IPS-NIHi7 (cell line): ENCODE data around the gene MLC1.

ENCODE experiments used
- DNase-seq: peaks from one replicate; pipeline ENCODE4 v3.0.0; 2012; ENCODE audit warnings: mixed read lengths; ENCODE audit errors: extremely low spot score

Gene MLC1

DNA sequence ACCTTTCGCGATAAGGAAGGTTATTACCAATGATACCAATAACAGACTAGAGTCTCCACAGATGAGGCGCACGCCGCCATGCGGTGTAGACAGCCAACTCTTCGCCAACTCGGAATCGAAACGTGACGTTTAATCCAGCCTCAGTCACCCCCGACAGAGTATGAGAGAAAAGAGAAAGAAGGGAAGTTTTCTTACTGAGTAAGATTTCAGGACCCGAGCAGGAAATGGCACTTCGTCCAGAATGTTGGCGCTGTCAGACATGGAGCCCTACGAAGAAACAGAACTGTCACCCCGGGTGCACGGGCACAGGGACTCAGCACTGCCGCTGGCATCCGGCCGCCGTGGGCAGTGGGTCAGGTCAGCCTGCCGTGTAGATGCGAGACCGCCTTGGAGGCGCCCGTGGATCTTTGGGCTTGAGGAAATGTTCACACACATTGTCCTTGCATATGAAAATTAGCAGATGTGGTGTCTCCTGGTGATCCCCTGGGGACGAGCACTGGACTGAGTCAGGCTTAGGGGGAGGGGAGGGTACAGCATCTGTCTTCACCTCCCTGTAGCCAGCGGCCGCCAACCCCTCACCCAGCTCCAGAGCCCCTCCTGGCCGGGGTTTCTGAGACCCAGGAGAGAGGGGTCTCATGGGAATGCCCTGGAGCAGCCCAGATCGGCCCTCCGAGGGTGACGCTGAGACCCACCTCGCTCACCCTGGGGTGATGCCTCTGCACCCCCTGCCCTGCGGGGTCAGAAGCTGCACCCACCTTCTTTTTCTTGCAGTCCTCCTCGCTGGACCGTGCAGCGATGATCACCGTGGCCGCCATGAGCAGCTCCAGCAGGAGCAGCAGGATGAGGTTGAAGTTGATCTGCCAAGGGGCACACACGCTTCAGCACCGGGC, 8.3 kb downstream of the MLC1 start:
- no peak for DNase-seq

DNA sequence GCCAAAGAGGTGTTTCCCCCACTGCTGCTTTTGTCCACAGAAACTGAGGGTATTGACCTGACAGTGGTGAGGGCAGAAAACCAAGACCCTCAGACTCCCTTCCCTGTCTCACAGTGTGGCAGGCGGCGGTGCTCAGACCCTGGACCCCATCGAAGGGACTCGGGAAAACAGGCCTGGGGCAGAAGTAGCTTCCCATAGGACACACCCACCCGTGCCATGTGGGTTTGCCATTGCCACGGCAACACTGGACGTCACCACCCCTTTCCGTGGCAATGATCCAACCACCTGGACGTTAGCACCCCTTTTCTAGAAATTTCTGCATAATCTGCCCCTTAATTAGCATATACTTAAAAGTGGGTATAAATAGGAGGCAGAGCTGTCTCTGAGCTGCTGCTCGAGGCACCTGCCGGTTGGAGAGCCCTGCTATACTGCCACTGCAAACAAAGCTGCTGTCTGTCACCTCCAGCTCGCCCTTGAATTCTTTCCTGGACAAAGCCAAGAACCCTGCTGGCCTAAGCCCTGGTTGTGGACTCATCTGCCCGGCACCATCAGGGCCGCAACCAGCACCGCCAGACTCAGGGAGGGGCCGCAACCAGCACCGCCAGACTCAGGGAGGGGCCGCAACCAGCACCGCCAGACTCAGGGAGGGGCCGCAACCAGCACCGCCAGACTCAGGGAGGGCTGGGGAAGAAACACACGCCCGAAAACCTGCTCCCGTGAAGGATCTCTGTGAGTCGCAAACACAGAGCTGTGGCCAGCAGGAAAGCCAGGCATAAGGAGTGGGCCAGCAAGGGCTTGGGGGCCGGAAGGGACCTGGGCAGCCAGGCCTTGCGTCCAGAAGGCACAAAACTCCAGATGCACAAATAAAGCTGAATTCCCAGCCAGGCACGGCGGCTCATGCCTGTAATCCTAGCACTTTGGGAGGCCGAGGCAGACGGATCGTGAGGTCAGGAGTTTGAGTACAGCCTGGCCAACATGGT, 10.4 kb downstream of the MLC1 start:
- peak; percentile 25 for DNase-seq

DNA sequence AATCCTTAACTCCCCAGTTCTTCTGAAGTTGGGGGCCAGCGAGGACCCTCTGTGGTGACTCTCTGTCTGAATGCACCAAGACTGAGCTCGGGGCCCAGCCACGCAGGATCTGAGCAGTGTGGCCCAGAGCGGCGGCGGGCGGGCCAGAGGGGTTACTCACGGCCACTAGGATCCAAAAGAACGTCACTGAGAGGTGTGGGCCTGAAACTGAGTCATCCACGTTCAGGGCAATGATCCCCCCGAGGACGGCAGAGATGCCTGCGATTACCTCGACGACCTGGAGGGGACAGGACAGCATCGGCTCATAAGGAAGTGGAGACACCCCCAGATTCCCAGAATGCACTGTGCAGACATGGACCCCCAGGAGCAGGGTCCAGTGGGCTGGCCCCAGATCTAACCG, 11.2 kb downstream of the MLC1 start:
- peak; percentile 53 for DNase-seq

DNA sequence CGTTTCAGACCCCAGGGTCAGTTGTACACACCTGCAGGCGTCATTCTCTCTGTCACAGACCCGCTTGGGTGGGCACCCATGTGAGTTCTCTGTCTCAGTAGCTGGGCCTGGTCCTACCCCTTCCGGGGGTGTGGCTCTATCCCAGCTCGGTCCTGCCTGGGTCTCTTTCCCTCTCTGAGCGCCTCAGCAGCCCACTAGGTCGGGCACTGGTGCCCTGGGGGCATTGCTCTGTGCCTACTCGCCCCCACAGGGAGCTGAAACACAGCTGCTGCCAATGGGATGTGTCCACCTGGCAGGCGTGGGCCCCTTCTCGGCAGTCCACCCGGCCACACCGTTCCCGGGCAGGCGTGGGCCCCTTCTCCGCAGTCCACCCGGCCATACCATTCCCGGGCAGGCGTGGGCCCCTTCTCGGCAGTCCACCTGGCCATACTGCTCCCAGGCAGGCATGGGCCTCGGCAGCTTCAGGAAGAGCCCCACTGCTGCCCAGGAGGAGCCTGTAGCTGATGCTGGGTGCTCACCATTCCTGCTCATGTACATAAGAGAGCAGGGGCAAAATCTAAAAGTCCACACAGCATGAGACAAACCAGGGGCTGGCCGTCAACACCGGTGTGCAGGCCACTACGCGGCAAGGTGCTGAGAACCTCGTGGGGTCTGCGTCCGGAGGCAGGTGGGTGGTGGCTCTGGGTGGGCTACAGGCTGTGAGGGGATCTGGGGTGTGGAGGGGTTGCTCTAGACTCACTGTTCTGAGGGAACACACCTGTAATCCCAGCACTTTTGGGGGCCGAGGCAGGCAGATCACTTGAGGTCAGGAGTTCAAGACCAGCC, 12.3 kb downstream of the MLC1 start:
- no peak for DNase-seq

DNA sequence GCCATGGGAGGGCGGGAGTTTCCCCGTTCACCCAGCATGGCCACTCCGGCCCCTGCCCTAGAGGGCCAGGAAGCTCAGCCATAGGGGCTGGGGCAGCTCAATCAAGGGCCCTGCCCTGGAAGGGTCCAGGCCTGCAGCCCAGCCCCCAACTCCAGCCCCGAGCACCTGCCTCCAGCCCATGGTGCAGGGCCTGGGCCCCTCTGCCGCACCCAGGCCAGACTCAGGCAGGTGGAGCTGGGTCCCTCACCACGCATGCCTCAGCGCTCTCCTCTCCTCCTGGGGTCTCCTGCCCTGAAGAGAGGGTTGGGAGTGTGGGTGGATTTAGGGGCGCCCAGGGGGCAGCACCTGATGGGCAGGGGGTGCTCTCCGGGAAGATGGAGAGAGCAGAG, 13.1 kb downstream of the MLC1 start:
- no peak for DNase-seq

DNA sequence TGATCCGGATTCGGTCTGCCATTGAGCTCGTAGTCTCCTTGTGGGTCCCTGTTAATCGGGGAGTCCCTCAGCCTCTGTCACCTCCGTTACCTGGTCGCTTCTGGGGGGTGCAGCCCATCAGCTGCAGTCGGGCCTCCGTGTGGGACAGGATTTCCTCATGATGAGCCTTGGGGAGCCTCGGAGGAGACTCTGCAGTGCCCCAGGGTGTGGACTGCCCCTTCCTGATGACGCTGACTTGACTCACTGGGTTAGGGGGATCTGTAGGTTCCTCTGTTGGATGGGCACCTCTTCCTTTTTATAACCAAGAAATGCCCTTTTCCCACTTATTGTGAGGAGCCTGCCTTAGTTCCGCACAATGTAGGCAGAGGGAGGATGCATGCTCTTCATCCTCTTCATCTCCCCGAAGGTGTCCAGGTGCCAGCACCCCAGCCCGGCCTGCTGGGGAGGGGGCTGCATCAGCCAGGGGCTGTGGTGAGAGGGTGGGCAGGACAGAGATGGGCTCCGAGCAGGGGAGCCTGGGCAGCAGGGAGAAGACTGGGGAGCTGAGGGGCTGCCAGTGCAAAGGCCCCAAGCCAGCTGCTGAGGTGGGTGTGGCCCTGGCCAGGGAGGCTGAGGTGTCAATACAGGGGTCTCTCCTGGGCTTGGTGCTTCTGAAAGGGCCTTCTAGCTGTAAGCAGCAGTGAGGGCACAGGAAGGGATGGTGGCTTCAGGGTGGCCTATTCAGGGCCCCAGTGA, 13.6 kb downstream of the MLC1 start:
- DNase-seq, result no peak

DNA sequence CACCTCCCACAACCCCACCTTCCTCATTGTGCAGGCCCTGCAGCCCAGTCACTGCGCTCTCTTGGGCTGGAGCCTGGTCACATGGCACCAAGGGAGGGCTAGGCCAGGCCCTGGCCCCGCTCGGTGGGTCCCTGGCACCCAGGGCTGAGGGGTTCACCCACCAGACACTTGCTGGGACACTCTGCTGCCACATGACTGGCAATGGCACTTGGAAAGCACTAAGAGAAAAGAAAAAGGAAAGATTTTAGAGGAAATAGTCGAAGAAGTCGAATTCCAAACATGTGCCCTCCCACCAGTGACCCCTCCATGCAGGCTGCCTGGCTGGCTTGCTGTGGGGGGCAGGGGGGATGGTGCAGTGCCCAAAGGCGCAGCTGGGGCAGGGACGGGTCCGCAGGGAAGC, 14.9 kb downstream of the MLC1 start:
- no peak for DNase-seq

DNA sequence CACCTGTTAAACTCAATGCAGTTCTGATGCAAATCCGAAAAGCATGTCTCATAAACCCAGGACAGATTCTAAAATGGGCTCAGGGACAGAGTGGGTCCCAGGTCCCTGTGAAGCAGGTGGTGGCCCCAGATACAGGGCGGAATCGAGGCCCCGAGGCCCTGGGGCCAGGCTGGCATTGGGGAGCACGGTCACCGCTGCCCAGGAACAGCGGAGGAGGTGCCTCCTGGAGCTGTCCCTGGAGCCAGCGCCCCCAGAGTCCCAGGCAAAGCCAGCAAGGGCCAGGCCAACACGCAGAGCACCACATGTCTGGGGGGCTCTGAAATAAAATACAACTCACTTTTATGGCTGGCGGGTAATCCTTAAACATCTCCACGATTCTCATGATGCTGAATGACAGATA, 17.1 kb downstream of the MLC1 start:
- no peak for DNase-seq

DNA sequence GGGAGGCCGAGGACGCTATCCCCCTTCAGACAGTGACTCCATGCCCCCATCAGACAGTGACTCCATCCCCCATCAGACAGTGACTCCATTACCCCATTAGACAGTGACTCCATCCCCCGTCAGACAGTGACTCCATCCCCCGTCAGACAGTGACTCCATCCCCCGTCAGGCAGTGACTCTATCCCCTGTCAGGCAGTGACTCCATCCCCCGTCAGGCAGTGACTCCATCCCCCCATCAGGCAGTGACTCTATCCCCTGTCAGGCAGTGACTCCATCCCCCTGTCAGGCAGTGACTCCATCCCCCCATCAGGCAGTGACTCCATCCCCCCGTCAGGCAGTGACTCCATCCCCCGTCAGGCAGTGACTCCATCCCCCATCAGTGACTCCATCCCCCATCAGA, 18.0 kb downstream of the MLC1 start:
- DNase-seq, result no peak

DNA sequence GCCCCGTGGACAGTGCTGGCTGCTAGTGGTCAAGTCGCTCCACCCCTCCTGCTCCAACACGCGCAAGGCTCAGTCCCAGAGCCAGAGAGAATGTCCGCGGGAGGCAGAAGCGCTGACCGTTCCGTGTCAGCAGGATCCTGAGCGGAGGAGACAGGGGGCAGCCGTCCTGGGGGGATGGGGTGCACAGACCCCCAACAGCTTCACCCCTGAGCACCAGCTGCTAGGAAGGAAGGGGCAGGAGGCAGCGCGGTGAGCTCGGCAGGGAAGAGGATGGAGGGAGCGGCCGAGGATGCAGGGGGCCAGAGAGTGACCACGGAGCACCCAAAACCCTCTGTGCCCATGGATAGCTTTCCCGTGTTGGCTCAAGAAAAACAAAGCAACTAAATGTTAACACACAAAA, 20.8 kb downstream of the MLC1 start:
- DNase-seq, result no peak

DNA sequence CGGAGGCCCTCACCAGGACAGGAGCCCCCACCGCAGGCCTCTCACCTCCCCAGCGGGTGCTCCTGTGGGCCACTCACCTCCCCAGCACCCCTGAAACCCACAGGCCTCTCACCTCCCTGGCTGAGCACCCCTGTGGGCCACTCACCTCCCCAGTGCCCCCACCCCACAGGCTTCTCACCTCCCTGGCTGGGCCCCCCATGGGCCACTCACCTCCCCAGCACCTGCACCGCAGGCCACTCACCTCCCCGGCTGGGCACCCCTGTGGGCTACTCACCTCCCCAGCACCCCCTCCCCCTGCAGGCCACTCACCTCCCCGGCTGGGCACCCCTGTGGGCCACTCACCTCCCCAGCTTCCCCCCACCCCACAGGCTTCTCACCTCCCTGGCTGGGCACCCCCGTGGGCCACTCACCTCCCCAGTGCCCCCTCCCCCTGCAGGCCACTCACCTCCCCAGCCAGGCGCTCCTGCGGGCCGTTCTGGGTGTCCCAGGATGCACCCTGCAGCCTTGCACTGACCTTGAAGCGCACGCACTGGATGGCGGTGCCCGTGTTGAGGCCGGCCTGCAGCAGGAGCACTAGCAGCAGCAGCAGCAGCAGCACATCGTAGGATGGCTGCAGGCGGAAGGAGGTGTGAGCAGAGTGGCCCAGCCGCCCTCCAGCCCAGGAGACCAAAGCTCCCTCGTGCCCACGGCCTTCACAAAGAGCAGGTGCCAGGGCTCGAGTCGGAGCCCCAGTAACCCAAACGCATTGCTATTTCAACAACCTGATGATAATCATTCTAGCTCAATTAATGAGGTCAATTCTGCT, 21.4 kb downstream of the MLC1 start:
- no peak for DNase-seq

DNA sequence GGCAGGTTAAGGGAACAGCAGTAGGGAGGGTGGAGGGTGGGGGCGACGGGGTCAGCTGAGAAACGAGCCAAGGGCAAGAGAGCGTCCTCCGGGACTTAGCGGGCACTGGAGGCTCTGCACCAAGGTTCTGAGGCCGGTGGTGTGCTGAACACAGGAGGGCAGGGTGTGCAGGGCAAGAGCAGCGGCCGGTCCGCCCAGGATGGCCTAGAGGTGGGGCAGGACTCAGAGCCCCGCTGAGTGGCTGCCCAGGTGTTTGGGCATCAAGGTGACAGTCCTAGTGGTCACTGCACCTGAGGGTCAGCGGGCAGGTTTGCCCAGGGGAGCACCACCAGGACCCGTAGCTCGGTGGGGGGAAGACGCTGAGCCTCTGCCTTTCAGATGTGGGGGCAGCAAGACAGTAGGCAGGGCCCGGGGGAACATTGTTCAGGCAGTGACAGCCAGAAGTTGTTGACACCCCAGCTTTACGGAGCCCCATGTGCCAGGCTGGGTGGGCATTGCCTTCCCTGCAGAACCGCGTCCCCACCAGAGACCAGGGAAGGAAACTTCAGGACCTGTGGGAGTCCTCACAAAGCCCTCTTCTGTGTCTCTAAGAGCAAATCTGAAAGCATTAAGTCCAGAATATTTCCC, 22.6 kb downstream of the MLC1 start:
- no peak for DNase-seq

DNA sequence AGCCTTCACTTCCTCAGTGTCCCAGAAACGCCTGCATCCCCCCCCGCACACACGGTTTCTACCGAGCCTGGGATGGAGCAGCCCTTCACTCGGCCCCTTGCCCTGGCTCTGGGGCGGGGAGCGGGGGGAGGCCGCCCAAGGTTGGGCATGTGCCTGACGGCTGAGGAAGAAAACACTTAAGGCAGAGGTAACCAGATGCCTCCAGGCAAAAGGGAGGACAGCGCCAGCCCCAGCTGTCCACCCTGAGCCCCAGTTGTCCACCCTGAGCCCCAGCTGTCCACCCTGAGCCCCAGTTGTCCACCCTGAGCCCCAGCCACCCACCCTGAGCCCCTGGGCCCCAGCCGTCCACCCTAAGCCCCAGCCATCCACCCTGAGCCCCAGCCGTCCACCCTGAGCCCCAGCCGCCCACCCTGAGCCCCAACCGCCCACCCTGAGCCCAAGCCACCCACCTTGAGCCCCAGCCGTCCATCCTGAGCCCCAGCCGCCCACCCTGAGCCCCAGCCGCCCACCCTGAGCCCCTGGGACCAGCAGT, 23.3 kb downstream of the MLC1 start:
- no peak for DNase-seq

DNA sequence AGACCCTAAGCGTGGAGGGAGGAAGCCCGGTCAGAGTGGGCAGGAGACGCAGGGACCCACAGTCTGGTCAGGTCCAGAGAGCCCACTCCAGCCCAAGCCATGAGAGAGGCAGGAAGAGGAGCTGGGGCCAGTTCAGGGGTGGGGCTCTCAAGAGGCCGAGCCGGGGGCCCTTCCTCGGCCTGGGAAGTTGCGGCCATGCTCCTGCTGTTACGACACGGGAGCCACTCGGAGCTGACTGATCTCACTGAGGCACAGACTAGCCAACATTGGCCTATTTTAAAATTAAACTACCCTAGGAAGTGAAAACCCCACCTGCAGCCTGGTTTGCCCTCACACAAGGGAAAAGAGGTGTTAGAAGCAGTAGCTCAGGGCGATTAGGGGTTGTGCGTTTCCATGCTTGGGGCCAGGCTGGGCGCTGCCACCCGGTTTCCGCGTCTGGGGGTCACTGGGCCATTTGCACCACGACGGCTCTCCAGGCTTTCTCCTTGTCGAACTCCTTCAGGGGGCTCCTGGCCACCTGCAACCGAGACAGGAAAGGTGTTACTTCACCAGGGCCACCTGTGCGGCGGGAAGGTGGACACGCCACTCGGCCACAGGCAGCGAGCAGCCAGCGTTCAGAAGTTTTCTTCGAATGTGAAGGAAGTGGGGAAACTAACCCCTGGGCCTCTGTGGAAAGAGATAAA, 23.9 kb downstream of the MLC1 start:
- no peak for DNase-seq

DNA sequence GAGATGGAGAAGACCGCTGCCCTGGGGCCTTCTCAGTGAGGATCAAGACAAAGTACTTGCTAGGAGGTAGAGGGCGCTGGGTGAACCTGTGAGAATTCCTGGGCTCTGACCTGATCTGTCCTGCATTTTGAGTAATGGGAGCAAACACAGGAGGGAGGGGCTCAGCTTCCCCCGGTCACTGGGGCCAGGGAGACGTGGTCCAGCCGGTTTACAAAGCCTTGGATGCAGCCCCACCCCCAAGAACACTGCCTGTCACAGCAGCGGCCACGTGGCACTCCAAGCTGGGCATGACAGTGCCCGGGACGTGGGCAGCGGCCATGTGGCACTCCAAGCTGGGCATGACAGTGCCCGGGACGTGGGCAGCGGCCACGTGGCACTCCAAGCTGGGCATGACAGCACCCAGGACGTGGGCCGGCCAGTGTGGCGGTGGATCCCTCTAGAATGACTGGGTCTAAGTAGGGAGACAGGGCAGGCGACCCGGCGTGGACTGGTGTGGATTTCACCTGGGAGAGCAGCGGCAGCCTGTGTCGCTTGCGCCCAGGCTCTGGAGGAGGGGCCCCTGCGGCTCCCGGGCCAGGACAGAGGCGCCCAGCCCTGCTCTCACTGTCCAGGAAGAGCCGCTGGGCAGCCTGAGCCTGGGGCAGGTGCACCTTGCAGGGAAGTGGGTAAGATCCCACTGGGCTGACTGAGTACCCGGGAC, 24.6 kb downstream of the MLC1 start:
- DNase-seq, result no peak

DNA sequence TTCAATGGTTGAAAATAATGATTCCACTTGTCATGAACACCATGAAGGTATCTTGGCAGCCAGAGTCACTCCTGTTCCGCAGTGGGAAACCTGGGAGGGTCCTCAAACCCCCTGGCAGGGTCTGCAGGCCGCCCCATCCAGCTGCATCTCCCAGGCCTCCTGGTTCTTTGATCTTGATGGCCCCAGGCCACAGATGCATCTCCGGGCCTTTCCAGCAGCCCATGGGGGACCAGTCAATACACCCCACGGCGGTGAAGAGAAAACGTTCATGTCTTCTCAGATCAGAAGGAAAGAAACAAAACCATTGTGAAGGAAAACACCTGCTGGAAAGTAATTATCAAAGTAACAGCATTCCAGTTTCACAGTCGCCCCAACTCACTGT, 25.4 kb downstream of the MLC1 start:
- DNase-seq, result no peak

DNA sequence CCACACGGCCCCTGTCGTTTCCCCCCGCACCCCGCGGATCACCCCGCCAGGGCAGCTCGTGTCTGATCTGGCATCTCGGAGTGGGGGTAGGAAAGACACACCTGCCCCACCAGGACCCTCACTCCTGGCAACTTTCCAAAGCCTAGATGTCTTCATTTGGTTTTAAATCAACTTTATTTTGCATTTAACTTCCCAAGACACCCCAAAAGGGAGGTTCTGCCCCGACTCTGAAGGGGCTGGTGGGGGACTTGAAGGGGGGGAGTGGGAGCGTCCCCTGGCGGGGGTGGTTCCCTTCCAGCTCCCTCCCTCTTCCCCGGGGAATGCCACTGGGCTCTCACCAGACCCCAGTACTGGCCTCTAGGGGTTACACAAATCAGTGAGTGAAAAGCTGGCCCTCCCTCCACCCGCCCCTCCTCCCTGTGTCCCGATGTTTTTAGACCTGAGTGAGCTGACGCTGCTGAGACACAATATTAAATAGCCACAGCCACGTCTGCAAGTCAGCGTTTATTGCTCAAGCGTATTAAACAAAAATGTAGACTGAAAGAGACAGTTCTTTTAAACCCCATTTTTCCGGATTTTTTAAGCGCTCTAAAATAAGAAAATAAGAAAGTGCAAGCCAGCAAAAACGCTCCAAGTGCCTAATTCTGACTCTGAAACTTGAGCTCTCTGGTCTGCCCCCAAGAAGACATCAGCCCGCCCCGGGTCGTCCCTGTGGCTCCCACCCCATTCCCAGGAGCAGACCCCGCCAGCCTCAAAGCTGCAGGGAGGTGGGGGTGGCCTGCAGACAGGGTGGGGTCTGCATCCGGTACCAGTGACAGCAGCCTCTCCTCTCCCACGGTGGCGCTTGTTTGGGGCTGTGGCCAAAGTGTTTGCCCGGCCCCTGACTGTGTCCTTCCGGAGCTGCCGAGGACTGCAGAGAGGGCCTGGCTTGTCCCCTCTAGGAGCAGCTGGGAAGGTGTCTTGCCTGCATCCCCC, 26.0 kb downstream of the MLC1 start:
- peak; percentile 86 for DNase-seq
